ENCODE data around the gene KCNF1.

Gene KCNF1

GRCh38 chr2:10875126-10875525 lies 36.6 kb upstream of the KCNF1 start:
- Histone ChIP-seq H3K27me3 (ENCODE audit: insufficient read depth, insufficient read length) (no peaks in the 10 kb centered on the region), H3K9ac (ENCODE audit: insufficient read length, low read depth) (no peak overlapping the region), H3K9me3 (ENCODE audit: insufficient read depth, low read length) (peaks cover 10% of the 10 kb centered on the region), H3K4me1 (ENCODE audit: insufficient read depth, insufficient read length) (no peaks in the 10 kb centered on the region), H3K4me3 (ENCODE audit: insufficient read length, low read depth) (no peak overlapping the region), H3K36me3 (ENCODE audit: insufficient read depth, insufficient read length, low read length) (no peaks in the 10 kb centered on the region)
- TF ChIP-seq ZNF274 (IDR thresholded peaks at IDR 0.05; ENCODE audit: low read depth, low read length), result no peak
- no peak for TF ChIP-seq SUZ12 (IDR thresholded peaks at IDR 0.05; ENCODE audit: extremely low read depth, insufficient read depth, insufficient read length)
- no peak for TF ChIP-seq YY1 (IDR thresholded peaks at IDR 0.05; ENCODE audit: insufficient read depth, insufficient read length)
- no peak for DNase-seq (ENCODE audit: low read depth, low spot score)

- no peaks in the 10 kb centered on the region for H3K4me1 ChIP-seq (ENCODE audit: insufficient read depth, insufficient read length)
- H3K9me3 ChIP-seq (ENCODE audit: insufficient read depth, low read length), result peaks cover 10% of the 10 kb centered on the region
- no peaks in the 10 kb centered on the region for H3K36me3 ChIP-seq (ENCODE audit: insufficient read depth, insufficient read length, low read length)
- H3K27me3 ChIP-seq (ENCODE audit: insufficient read depth, insufficient read length), result no peaks in the 10 kb centered on the region
- no peak for DNase-seq (ENCODE audit: low read depth, low spot score)
- H3K4me3 ChIP-seq (ENCODE audit: insufficient read length, low read depth), result no peak overlapping the region
- no peak for TF ChIP-seq YY1 (IDR thresholded peaks at IDR 0.05; ENCODE audit: insufficient read depth, insufficient read length)
- no peak for TF ChIP-seq SUZ12 (IDR thresholded peaks at IDR 0.05; ENCODE audit: extremely low read depth, insufficient read depth, insufficient read length)
- TF ChIP-seq ZNF274 (IDR thresholded peaks at IDR 0.05; ENCODE audit: low read depth, low read length), result no peak
- H3K9ac ChIP-seq (ENCODE audit: insufficient read length, low read depth), result no peak overlapping the region
Observed at GRCh38 chr2:10876394-10876793, 35.3 kb upstream of the KCNF1 start.

GRCh38 chr2:10876963-10877362 lies 34.8 kb upstream of the KCNF1 start:
- H3K36me3 ChIP-seq (ENCODE audit: insufficient read depth, insufficient read length, low read length), result no peaks in the 10 kb centered on the region
- no peak for TF ChIP-seq ZNF274 (IDR thresholded peaks at IDR 0.05; ENCODE audit: low read depth, low read length)
- no peak for TF ChIP-seq SUZ12 (IDR thresholded peaks at IDR 0.05; ENCODE audit: extremely low read depth, insufficient read depth, insufficient read length)
- TF ChIP-seq YY1 (IDR thresholded peaks at IDR 0.05; ENCODE audit: insufficient read depth, insufficient read length), result no peak
- no peaks in the 10 kb centered on the region for H3K27me3 ChIP-seq (ENCODE audit: insufficient read depth, insufficient read length)
- DNase-seq (ENCODE audit: low read depth, low spot score), result no peak
- H3K9me3 ChIP-seq (ENCODE audit: insufficient read depth, low read length), result peaks cover 10% of the 10 kb centered on the region
- H3K9ac ChIP-seq (ENCODE audit: insufficient read length, low read depth), result no peak overlapping the region
- no peaks in the 10 kb centered on the region for H3K4me1 ChIP-seq (ENCODE audit: insufficient read depth, insufficient read length)
- no peak overlapping the region for H3K4me3 ChIP-seq (ENCODE audit: insufficient read length, low read depth)

GRCh38 chr2:10877651-10878111 lies 34.1 kb upstream of the KCNF1 start:
- no peak overlapping the region for H3K4me3 ChIP-seq (ENCODE audit: insufficient read length, low read depth)
- no peaks in the 10 kb centered on the region for H3K4me1 ChIP-seq (ENCODE audit: insufficient read depth, insufficient read length)
- DNase-seq (ENCODE audit: low read depth, low spot score), result no peak
- H3K9ac ChIP-seq (ENCODE audit: insufficient read length, low read depth), result no peak overlapping the region
- TF ChIP-seq SUZ12 (IDR thresholded peaks at IDR 0.05; ENCODE audit: extremely low read depth, insufficient read depth, insufficient read length) (no peak), YY1 (IDR thresholded peaks at IDR 0.05; ENCODE audit: insufficient read depth, insufficient read length) (no peak), ZNF274 (IDR thresholded peaks at IDR 0.05; ENCODE audit: low read depth, low read length) (no peak)
- no peaks in the 10 kb centered on the region for H3K36me3 ChIP-seq (ENCODE audit: insufficient read depth, insufficient read length, low read length)
- no peaks in the 10 kb centered on the region for H3K27me3 ChIP-seq (ENCODE audit: insufficient read depth, insufficient read length)
- H3K9me3 ChIP-seq (ENCODE audit: insufficient read depth, low read length), result peaks cover 3% of the 10 kb centered on the region; the same call in 1 of the 2 replicates

- TF ChIP-seq YY1 (IDR thresholded peaks at IDR 0.05; ENCODE audit: insufficient read depth, insufficient read length) (no peak), ZNF274 (IDR thresholded peaks at IDR 0.05; ENCODE audit: low read depth, low read length) (no peak), SUZ12 (IDR thresholded peaks at IDR 0.05; ENCODE audit: extremely low read depth, insufficient read depth, insufficient read length) (no peak)
- Histone ChIP-seq H3K9ac (ENCODE audit: insufficient read length, low read depth) (no peak overlapping the region), H3K9me3 (ENCODE audit: insufficient read depth, low read length) (no peaks in the 10 kb centered on the region), H3K36me3 (ENCODE audit: insufficient read depth, insufficient read length, low read length) (no peaks in the 10 kb centered on the region), H3K27me3 (ENCODE audit: insufficient read depth, insufficient read length) (no peaks in the 10 kb centered on the region), H3K4me1 (ENCODE audit: insufficient read depth, insufficient read length) (no peaks in the 10 kb centered on the region), H3K4me3 (ENCODE audit: insufficient read length, low read depth) (no peak overlapping the region)
- no peak for DNase-seq (ENCODE audit: low read depth, low spot score)
Observed at GRCh38 chr2:10878268-10878915, 33.3 kb upstream of the KCNF1 start.

GRCh38 chr2:10879159-10879558 lies 32.6 kb upstream of the KCNF1 start:
- no peak for DNase-seq (ENCODE audit: low read depth, low spot score)
- no peak overlapping the region for H3K4me3 ChIP-seq (ENCODE audit: insufficient read length, low read depth)
- H3K4me1 ChIP-seq (ENCODE audit: insufficient read depth, insufficient read length), result no peaks in the 10 kb centered on the region
- TF ChIP-seq ZNF274 (IDR thresholded peaks at IDR 0.05; ENCODE audit: low read depth, low read length) (no peak), SUZ12 (IDR thresholded peaks at IDR 0.05; ENCODE audit: extremely low read depth, insufficient read depth, insufficient read length) (no peak), YY1 (IDR thresholded peaks at IDR 0.05; ENCODE audit: insufficient read depth, insufficient read length) (no peak)
- H3K9me3 ChIP-seq (ENCODE audit: insufficient read depth, low read length), result no peaks in the 10 kb centered on the region
- no peak overlapping the region for H3K9ac ChIP-seq (ENCODE audit: insufficient read length, low read depth)
- H3K36me3 ChIP-seq (ENCODE audit: insufficient read depth, insufficient read length, low read length), result no peaks in the 10 kb centered on the region
- H3K27me3 ChIP-seq (ENCODE audit: insufficient read depth, insufficient read length), result no peaks in the 10 kb centered on the region

- Histone ChIP-seq H3K4me3 (ENCODE audit: insufficient read length, low read depth) (no peak overlapping the region), H3K9ac (ENCODE audit: insufficient read length, low read depth) (no peak overlapping the region), H3K27me3 (ENCODE audit: insufficient read depth, insufficient read length) (no peaks in the 10 kb centered on the region), H3K9me3 (ENCODE audit: insufficient read depth, low read length) (no peaks in the 10 kb centered on the region), H3K4me1 (ENCODE audit: insufficient read depth, insufficient read length) (no peaks in the 10 kb centered on the region), H3K36me3 (ENCODE audit: insufficient read depth, insufficient read length, low read length) (no peaks in the 10 kb centered on the region)
- DNase-seq (ENCODE audit: low read depth, low spot score), result no peak
- TF ChIP-seq ZNF274 (IDR thresholded peaks at IDR 0.05; ENCODE audit: low read depth, low read length) (no peak), SUZ12 (IDR thresholded peaks at IDR 0.05; ENCODE audit: extremely low read depth, insufficient read depth, insufficient read length) (no peak), YY1 (IDR thresholded peaks at IDR 0.05; ENCODE audit: insufficient read depth, insufficient read length) (no peak)
Observed at GRCh38 chr2:10879624-10880585, 31.8 kb upstream of the KCNF1 start.
